HG03565 (cell line): ENCODE results near the gene COL25A1.

ENCODE experiments used
- ATAC-seq: cut with Tn5 transposase; IDR thresholded peaks from one replicate; pipeline ENCODE4 v1.9.1; 2021; ENCODE audit warnings: mild to moderate bottlenecking, moderate library complexity; ENCODE audit not compliant: unreplicated experiment

COL25A1 gene

DNA sequence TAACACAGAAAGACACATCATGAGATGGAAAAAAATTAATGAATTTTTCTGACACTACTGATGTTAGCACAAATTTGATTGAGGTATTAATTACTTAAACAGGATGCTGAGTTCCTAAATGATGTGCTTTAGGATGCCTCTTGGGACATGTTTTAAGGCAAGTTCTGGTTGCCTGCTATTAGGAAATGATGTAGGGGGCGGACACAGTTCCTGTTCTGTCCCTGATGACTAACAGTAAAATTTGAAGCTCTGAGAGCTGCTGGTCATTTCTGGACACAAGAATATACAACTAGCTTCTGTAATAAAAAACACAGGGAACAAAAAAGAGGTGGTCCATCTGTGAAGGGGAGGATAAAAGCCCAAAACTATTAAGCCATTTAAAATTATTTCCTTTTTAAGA lies 376.4 kb downstream of the COL25A1 start:
- ATAC-seq: no peak

- no peak for ATAC-seq
These were observed 380.3 kb downstream of the COL25A1 start for GRCh38 chr4:108922191-108922590.

- no peak for ATAC-seq
These were observed 381.9 kb downstream of the COL25A1 start for GRCh38 chr4:108920395-108921087.

- no peak for ATAC-seq
These were observed 383.1 kb downstream of the COL25A1 start for GRCh38 chr4:108919226-108919893.

- no peak for ATAC-seq
These were observed 385.2 kb downstream of the COL25A1 start for GRCh38 chr4:108917255-108917654.

DNA sequence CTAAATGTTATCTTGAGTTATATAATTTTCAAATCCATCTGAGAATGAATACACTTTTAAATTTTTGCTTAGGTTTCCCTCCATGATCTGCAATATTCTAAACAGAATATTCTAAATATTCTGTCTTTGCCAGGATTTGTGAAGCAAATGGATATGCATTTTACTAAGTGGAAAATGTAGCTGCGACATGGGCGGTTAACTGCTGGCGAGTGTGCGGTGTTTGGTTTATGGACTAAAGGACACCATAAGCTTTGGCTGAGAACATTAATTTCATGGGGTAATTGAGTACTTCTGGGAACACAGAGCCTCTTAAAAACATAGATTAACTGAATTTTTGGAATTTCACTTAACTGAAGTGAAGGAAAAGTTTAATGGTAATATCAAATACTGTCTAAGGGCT lies 385.8 kb downstream of the COL25A1 start:
- ATAC-seq: no peak

DNA sequence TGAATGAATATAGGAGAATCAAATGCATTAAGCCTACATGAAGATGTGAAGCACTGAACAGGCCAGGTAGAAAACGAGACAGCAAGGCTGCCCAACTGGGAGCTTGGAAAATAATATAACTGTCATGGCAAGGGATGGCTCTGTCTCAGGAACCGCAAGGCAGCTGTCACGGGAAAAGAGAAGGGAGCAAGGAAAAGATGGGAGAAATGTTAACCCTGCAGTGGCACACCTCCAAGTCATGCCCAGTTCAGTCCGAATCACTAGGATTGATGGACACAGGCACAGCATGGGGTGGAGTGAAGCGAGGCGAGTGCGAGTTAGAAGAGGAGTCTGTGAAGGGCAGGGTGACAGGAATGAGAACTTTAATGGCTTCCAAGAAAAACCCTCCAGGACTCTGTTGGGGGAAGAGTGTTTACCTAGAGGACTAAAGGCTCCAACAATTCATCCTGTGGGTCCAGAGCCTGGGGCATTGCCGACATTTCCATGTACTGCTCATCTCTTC lies 395.5 kb downstream of the COL25A1 start:
- no peak for ATAC-seq

DNA sequence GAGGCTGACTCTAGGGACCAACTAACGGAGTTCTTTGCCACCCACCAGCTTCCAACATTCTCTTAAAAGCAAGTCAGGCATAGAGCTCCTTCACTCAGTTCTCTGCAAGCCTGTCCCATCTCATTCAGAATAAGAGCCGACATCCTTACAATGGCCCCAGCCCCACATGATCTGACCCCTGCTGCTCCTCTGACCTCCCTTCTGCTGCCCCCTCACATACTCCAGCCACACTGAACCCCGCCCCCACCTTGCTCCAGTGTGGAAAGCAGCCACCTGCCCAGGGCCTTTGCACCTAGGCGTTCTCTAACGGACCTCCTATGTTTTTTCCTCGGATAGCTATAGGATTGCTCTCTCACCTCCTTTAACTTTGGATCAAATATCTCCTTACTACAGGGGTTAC lies 396.5 kb downstream of the COL25A1 start:
- ATAC-seq: no peak

DNA sequence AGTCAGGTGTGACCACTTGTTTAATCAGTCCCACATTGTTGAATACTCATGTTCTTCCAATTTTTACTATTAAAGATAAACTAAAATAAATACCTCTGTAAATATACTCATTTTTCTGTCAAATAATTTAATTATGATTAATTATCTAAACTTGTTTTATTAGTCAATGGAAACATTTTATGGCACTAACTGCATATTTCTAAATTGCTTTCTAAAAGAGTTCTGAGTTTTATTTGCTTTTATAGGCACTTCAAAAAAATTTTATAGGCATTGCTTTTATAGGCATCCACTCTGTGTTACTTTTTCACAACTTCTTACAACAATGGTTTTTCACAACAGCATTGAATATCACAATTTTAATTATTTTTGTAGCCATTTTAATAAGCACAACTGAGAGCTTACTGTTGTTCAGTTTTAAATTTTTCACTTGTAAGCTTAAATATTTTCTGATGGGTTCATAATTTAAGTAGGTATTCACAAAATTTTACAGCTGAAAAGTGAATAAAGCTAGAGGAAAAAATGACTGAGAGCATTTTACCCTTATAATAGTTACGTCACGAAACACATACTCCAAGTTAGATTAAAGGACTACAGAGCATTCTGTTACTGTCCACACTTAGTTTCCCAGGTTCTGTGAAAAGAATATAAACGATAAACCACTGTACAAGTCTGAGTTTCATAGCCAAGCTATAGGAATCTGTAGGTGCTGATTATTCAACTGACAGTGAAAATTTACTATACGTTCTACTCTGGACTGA lies 398.8 kb downstream of the COL25A1 start:
- ATAC-seq: no peak

GRCh38 chr4:108902769-108903168 lies 399.7 kb downstream of the COL25A1 start:
- ATAC-seq: peak; percentile 75

DNA sequence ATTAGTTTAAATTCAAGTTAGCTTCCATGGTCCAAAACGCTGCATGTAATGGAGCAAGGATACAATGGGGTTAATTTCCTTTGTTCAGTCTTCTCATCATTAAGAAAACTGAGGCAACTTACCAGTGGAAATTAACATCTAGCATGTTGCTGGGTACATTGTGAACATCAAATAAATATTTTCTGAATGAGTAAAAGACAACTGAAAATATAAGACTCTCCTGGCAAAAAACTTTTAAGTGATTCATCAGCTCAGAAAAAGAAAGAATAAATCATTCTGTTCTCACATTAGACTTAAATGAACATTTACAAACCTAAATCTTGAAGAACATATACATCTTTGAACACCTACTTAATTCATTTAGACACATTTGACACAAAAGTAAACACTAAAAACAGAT lies 401.2 kb downstream of the COL25A1 start:
- no peak for ATAC-seq

DNA sequence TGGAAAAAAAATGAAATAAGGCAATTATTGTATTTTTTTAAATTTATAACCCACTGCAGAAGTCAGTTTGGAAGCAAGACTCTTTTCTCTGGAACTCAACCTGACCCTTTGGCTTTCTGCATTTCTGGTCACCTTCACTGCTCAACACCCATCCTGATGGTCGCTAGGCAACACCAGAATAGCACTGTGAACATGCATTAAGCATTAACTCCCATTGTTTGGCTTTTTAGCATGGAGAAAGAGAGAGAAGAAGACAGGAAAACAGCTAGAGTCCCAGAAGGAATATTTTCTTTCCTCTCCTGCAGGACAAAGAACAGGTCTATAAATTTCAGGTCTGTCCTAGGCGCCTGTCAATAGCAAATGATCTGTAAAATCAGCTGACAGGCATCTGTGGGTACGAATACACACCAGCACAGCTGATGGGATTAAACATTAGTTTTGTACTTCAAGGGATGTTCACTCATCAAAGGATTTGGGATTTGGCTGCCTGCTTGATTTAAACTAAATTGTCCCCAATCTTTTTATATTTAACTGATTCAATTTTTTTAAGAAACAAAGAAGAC lies 402.4 kb downstream of the COL25A1 start:
- no peak for ATAC-seq

GRCh38 chr4:108893468-108893867 lies 409.0 kb downstream of the COL25A1 start:
- no peak for ATAC-seq

- ATAC-seq: no peak
These were observed 410.4 kb downstream of the COL25A1 start for GRCh38 chr4:108891896-108892590.

DNA sequence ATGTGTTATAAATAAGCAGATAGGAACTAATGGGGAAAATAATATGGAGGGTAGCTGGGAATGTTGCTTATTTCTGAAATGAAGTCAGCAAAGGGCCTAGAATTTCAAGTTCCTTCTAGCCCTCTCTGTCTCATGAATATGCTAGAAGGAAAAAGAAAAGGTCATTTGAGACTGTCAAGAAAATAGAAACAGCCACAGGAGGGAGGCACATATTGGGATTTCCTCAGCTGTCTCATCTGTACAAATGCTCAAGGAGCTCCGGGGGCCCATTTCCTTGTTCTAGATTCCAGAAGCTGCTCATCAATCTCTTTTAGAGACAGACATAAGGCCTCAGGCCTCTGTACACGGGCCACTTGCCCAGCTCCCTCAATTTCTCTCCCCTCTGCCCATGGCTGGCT lies 412.0 kb downstream of the COL25A1 start:
- ATAC-seq: no peak

DNA sequence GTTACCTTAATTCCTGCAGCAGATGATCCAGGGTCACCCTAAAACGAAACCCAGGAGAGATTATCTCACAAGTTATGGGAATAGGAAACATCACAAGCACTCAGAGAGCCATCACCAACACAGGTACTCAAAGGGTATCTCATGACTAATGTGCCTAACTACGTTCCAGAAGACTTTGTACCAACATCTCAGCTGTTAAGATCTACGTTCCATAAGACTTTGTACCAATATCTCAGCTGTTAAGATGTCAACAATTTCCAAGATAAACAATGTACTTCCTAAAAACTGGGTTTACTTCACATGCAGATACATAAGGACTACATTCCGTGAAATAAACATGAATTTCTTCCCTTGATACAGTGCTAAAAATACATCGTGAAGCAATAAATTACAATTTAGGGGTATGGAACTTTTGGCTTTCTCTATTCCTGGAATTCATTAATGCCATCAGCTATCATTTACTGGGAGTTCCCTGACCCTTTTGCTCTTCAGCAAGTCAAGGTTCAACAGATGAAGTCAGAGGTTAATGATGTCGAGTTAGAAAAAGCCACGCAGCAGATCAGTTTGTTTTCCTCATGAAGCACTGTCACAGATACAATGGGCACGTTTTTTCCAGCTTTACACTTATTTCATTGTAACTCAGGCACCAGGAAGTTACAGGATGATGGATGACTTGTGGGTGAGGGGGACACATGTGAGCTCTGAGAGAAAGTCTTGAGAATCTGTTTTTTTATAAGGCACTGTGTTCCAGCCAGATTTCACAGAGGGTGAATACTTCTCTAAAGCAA lies 412.6 kb downstream of the COL25A1 start:
- no peak for ATAC-seq

DNA sequence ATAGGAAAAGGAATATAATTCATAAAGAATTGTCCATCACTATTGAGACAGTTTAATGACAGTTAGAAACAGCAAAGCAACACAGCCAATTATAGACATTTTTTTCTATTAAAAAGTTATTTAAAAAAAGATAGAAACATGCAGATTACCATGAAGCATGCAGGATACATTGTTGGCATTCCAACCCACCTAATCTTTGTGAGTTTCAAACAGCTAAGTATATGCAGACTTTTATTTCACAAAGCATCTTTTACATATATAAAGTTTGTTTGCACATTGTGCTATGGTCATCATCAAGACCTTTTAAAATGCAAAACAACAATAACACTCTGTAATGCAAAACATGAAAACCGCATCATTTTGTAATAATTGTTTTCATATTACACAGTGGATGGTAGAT lies 413.7 kb downstream of the COL25A1 start:
- no peak for ATAC-seq

GRCh38 chr4:108887034-108887433 lies 415.4 kb downstream of the COL25A1 start:
- no peak for ATAC-seq

DNA sequence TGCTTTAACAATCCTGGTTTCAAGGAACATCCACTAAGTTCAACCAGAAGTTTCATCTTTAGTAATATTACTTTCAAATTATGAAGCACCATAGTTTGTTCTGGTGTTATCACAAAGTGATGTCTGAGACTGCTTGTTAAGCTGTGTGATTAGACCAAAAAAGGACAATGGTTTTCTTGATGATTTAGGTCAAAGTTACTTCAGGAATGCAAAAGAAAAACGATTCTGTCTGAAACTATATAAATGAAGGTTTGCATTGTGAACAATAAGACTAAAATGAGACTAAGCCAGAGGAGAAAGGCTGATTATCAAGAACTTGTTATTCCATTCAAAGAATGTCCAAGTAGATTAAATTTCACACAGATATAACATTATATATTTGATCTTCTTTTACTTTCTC lies 417.2 kb downstream of the COL25A1 start:
- ATAC-seq: no peak

GRCh38 chr4:108884596-108884995 lies 417.9 kb downstream of the COL25A1 start:
- no peak for ATAC-seq
